PFSK-1 (cell line): ENCODE measurements around the gene EPHA3.

Experiments
- FOXP2 ChIP-seq: optimal IDR thresholded peaks from 2 replicates; pipeline ENCODE3; 2011; ENCODE audit warnings: borderline replicate concordance, control low read depth, inconsistent platforms; ENCODE audit not compliant: insufficient read depth; ENCODE audit errors: extremely low read length, extremely low read depth
- POLR2AphosphoS5 ChIP-seq: IDR thresholded peaks from 2 replicates; pipeline ENCODE4 v1.6.1; 2012; ENCODE audit warnings: low read depth, mild to moderate bottlenecking, control low read depth, low read length, moderate library complexity
- REST ChIP-seq, 2 experiments: IDR thresholded peaks; 2 replicates each; pipeline versions ENCODE4 v1.6.1 to v1.8.0; 2011 to 2012; ENCODE audit warnings: low read depth in 2 of 2, low read length in 2 of 2, control low read depth in 1 of 2, inconsistent platforms in 1 of 2, mild to moderate bottlenecking in 1 of 2, moderate library complexity in 1 of 2; ENCODE audit not compliant: insufficient read depth in 1 of 2
- SIN3A ChIP-seq: IDR thresholded peaks from 2 replicates; pipeline ENCODE4 v1.6.1; 2012; ENCODE audit warnings: mild to moderate bottlenecking, low read length, moderate library complexity, borderline replicate concordance; ENCODE audit not compliant: insufficient read depth
- TAF1 ChIP-seq: IDR thresholded peaks from 2 replicates; pipeline ENCODE4 v1.6.1; 2012; ENCODE audit warnings: low read length, control low read depth, borderline replicate concordance; ENCODE audit not compliant: insufficient read depth

- TF ChIP-seq REST (IDR thresholded peaks at IDR 0.05; ENCODE audit: insufficient read depth in 1 of 2, low read depth in 2 of 2, low read length in 2 of 2) (no peak), POLR2AphosphoS5 (no peak), TAF1 (no peak), SIN3A (no peak), FOXP2 (no peak)
Measured at GRCh38 chr3:89139870-89140269, 32.4 kb downstream of the EPHA3 start.
